ENCODE results near the gene ATRAID.

Gene ATRAID

GRCh38 chr2:27264753-27265535, 53.1 kb downstream of the ATRAID start:
- FAIRE-seq = peak; percentile 58
- TF ChIP-seq SPI1 (IDR thresholded peaks at IDR 0.05; ENCODE audit: low read depth, low read length) (no peak), POLR2AphosphoS5 (IDR thresholded peaks at IDR 0.05; ENCODE audit: low read depth, low read length) (no peak)
- peak; percentile 73 for DNase-seq (ENCODE audit: insufficient read length, low spot score)

GRCh38 chr2:27265536-27265870, 53.7 kb downstream of the ATRAID start:
- DNase-seq (ENCODE audit: insufficient read length, low spot score) = no peak
- TF ChIP-seq POLR2AphosphoS5 (IDR thresholded peaks at IDR 0.05; ENCODE audit: low read depth, low read length) (no peak), POU2F2 (IDR thresholded peaks at IDR 0.05; ENCODE audit: low read depth, low read length) (no peak), POLR2A (IDR thresholded peaks at IDR 0.05; ENCODE audit: low read depth, low read length) (no peak)
- FAIRE-seq = no peak

Measured in GM12891 (cell line).